ENCODE measurements around the gene AKT3.

AKT3 gene

GRCh38 chr1:243563732-243564131 is 286.3 kb downstream of the AKT3 start:
- TF ChIP-seq, protein P1, sequence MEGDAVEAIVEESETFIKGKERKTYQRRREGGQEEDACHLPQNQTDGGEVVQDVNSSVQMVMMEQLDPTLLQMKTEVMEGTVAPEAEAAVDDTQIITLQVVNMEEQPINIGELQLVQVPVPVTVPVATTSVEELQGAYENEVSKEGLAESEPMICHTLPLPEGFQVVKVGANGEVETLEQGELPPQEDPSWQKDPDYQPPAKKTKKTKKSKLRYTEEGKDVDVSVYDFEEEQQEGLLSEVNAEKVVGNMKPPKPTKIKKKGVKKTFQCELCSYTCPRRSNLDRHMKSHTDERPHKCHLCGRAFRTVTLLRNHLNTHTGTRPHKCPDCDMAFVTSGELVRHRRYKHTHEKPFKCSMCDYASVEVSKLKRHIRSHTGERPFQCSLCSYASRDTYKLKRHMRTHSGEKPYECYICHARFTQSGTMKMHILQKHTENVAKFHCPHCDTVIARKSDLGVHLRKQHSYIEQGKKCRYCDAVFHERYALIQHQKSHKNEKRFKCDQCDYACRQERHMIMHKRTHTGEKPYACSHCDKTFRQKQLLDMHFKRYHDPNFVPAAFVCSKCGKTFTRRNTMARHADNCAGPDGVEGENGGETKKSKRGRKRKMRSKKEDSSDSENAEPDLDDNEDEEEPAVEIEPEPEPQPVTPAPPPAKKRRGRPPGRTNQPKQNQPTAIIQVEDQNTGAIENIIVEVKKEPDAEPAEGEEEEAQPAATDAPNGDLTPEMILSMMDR (IDR thresholded peaks at IDR 0.05; ENCODE audit: low read depth, low read length), result no peak
- DNase-seq (ENCODE audit: extremely low read depth, low read depth), result no peak

GRCh38 chr1:243562473-243562872 is 287.6 kb downstream of the AKT3 start:
- DNase-seq (ENCODE audit: extremely low read depth, low read depth), result no peak
- TF ChIP-seq, protein P1 (IDR thresholded peaks at IDR 0.05; ENCODE audit: low read depth, low read length), result no peak

GRCh38 chr1:243561588-243562319 is 288.3 kb downstream of the AKT3 start:
- TF ChIP-seq, protein P1 (IDR thresholded peaks at IDR 0.05; ENCODE audit: low read depth, low read length), result no peak
- DNase-seq (ENCODE audit: extremely low read depth, low read depth), result no peak

GRCh38 chr1:243559575-243560162 is 290.4 kb downstream of the AKT3 start:
- DNase-seq (ENCODE audit: extremely low read depth, low read depth), result no peak
- TF ChIP-seq, protein P1 (IDR thresholded peaks at IDR 0.05; ENCODE audit: low read depth, low read length), result no peak

GRCh38 chr1:243558576-243558975 is 291.5 kb downstream of the AKT3 start:
- TF ChIP-seq, protein P1 (IDR thresholded peaks at IDR 0.05; ENCODE audit: low read depth, low read length), result no peak
- DNase-seq (ENCODE audit: extremely low read depth, low read depth), result no peak

- DNase-seq (ENCODE audit: extremely low read depth, low read depth), result no peak
- TF ChIP-seq, protein P1 (IDR thresholded peaks at IDR 0.05; ENCODE audit: low read depth, low read length), result no peak
Measured at GRCh38 chr1:243557866-243558265, 292.2 kb downstream of the AKT3 start.

- TF ChIP-seq, protein P1 (IDR thresholded peaks at IDR 0.05; ENCODE audit: low read depth, low read length), result no peak
- no peak for DNase-seq (ENCODE audit: extremely low read depth, low read depth)
Measured at GRCh38 chr1:243554686-243555085, 295.4 kb downstream of the AKT3 start.
